ENCODE results near the gene IFNG-AS1. TPM values are rescaled to one million over a fixed set of nuclear protein-coding genes. Genes with fewer than 3 reads are reported as not detected.

The IFNG-AS1 gene
- total and polyA plus RNA-seq, 8 donors = 0.18 to 0.71 (median 0.25) TPM; not detected in 4

DNA sequence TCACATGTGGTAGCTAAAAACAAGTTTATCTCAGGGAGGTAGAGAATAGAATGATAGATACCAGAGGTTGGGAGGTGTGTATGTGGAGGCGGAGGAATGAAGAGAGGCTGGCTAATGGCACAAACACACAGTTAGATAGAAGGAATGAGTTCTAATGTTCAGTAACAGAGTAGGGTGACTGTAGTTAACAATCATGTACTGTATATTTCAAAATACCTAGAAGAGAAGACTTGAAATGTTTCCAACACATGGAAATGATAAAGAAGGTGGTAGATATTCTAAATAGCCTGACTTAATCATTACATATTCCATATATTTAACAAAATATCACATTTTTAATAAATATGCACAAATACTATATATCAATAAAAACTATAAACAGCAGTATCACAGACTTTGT is 8.9 kb upstream of the IFNG-AS1 start:
- no peak for DNase-seq
- intact Hi-C loops (cut with DNase I) = no loop called here
- Histone ChIP-seq H3K4me1 (no peaks in the 10 kb centered on the region), H3K4me3 (no peak overlapping the region), H3K36me3 (no peaks in the 10 kb centered on the region), H3K9me3 (no peaks in the 10 kb centered on the region), H3K27me3 (no peaks in the 10 kb centered on the region), H3K27ac (no peak overlapping the region)
- TF ChIP-seq, protein P1, sequence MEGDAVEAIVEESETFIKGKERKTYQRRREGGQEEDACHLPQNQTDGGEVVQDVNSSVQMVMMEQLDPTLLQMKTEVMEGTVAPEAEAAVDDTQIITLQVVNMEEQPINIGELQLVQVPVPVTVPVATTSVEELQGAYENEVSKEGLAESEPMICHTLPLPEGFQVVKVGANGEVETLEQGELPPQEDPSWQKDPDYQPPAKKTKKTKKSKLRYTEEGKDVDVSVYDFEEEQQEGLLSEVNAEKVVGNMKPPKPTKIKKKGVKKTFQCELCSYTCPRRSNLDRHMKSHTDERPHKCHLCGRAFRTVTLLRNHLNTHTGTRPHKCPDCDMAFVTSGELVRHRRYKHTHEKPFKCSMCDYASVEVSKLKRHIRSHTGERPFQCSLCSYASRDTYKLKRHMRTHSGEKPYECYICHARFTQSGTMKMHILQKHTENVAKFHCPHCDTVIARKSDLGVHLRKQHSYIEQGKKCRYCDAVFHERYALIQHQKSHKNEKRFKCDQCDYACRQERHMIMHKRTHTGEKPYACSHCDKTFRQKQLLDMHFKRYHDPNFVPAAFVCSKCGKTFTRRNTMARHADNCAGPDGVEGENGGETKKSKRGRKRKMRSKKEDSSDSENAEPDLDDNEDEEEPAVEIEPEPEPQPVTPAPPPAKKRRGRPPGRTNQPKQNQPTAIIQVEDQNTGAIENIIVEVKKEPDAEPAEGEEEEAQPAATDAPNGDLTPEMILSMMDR (IDR thresholded peaks at IDR 0.05) = no peak
- no peak for ATAC-seq

DNA sequence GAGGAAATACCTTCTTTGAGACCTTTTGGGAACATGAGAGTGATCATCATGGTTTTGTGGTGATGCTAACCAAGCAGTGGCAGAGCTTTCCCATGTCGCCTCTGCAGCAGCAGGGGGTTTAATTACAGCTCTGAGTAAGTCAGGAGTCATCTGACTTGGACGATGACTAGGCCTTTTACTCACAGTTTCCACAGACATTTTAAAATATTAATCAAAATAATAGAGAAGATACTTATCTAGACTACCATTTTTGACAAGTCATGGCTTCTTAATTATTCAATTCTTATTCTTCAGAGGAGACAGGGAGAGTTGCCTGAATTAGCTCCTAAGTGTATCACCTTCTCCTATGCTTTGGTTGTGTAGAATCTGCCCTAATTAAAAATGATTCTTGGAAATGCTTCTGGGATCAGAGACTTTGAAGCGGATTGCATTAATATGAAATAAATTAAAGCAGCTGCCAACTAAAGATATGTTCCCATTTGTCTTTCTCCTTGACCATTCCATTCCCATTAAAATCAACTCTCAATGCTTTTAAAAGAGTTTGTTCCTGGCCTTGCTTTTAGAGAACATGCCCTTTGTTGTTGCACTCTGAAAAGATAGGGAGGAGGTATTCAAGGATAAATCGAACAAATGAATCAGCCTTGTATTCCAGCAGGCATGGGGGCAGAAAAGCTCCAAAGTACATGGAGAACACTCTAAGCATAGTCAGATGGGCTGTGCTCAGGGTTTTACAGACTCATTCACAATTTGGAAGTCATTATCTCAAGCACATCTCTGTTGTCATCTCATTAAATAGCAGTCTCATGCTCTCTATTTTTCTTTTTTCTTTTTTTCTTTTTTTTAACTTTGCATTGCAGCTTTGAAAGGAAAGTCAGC is 7.7 kb upstream of the IFNG-AS1 start:
- intact Hi-C loops (cut with DNase I) = no loop called here
- Histone ChIP-seq H3K27me3 (no peaks in the 10 kb centered on the region), H3K36me3 (no peaks in the 10 kb centered on the region), H3K9me3 (no peaks in the 10 kb centered on the region), H3K4me1 (no peaks in the 10 kb centered on the region), H3K27ac (no peak overlapping the region), H3K4me3 (no peak overlapping the region)
- TF ChIP-seq, protein P1 (IDR thresholded peaks at IDR 0.05) = no peak
- DNase-seq (no peak), ATAC-seq (no peak)

DNA sequence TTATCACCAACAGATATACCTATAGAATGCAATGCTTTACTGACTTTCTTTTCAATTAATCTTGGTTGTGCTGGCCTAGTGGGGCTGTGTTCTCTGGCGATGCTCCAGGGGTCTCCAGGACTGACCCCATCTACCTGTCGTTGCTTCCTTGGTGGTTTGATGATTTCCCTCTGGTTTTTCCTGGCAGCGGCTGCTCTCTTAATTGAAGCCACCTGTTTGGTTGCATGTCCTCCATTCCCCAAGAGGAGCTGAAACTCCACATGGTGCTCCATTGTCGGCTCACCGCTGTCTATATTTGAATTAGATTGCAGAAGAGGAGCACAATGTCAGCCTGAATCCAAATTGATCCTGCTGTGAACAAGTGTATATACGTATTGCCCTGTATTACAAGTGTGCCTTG is 7.1 kb upstream of the IFNG-AS1 start:
- no peak overlapping the region for H3K4me3 ChIP-seq
- no peaks in the 10 kb centered on the region for H3K36me3 ChIP-seq
- H3K9me3 ChIP-seq = no peaks in the 10 kb centered on the region
- H3K27me3 ChIP-seq = no peaks in the 10 kb centered on the region
- H3K27ac ChIP-seq = no peak overlapping the region
- ATAC-seq (no peak), DNase-seq (no peak)
- no peaks in the 10 kb centered on the region for H3K4me1 ChIP-seq
- intact Hi-C loops (cut with DNase I) = no loop called here
- TF ChIP-seq, protein P1 (IDR thresholded peaks at IDR 0.05) = no peak

DNA sequence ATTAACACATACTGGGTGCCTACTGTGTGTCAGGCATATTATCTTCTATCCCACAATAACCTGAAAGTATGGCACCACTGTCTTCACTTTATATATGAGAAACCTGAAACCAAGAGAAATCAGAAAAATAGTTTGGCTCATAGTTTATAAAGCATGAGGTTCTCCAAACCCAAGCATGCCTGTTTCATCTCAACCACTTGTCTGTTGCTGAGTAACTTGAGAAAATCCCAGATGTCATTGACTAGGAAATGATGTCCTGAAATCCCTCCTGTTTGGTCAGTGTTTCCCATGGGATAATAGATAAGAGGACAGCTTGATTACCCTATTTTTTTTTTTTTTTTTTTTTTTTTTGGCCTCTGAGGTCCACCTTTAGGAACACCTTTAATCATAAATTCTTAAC is 2.6 kb upstream of the IFNG-AS1 start:
- intact Hi-C loops (cut with DNase I) = no loop called here
- Histone ChIP-seq H3K36me3 (no peaks in the 10 kb centered on the region), H3K4me1 (no peaks in the 10 kb centered on the region), H3K27me3 (no peaks in the 10 kb centered on the region), H3K9me3 (no peaks in the 10 kb centered on the region), H3K27ac (no peak overlapping the region), H3K4me3 (no peak overlapping the region)
- ATAC-seq (no peak), DNase-seq (no peak)
- TF ChIP-seq, protein P1 (IDR thresholded peaks at IDR 0.05) = no peak

DNA sequence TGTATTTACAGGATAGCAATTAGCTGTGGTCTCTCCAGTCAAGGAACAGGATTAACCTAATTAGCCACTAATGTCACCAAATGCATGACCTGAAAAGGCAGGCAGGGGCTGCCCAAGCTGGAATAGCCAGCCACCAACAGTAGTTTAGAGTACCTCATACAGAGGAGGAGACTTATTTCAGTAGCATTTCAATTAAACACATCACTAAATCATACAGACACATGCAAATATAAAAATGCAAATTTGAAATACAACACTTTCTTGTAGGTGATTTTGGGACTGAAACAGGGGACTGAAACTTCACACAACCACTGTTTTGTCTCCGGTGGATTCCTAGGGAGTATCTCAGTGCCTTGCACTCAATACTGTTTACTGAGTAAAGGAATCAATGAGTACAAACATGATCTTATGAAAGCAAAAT is 636 bp upstream of the IFNG-AS1 start:
- H3K27me3 ChIP-seq = no peaks in the 10 kb centered on the region
- H3K4me3 ChIP-seq = no peak overlapping the region

More for the DNA sequence above, 636 bp upstream of the IFNG-AS1 start:
- Histone ChIP-seq H3K9me3 (no peaks in the 10 kb centered on the region), H3K27ac (no peak overlapping the region), H3K4me1 (no peaks in the 10 kb centered on the region), H3K36me3 (no peaks in the 10 kb centered on the region)
- TF ChIP-seq, protein P1 (IDR thresholded peaks at IDR 0.05) = no peak
- intact Hi-C loops (cut with DNase I) = no loop called here
- no peak for DNase-seq
- ATAC-seq = no peak
